ENCODE results near the gene EDEM3. TPM values are rescaled to one million over a fixed set of nuclear protein-coding genes. Genes with fewer than 3 reads are reported as not detected.
"Not testable (repeated sequence)": the region's sequence is repeated elsewhere in the genome, so short reads cannot be mapped to it uniquely, and the experiment has no call there.

The EDEM3 gene
- polyA plus RNA-seq, 2 donors, result 6.0 to 6.7 TPM

DNA sequence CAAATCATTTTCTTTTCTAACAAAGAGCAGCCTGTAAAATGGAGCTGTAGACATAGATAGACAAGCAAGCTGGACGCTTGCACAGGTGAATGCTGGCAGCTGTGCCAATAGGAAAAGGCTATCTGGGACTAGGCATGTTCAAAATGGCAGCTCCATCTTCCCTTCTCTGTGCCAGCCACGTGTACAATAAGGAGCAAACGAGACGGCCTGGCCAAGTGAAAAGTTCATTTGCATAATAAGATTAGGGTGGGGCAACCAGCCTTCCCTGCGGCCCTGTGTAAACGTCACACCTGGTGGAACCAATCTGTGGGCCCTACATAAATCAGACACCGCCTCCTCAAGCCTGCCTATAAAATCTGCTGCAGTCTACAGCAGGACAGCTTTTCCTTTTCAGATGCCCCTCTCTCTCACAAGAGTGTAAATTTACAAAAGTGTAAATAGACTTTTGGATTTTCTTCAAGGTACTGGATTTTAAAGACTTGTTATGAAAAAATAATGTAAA lies 16.6 kb upstream of the EDEM3 start:
- Histone ChIP-seq H3K4me1 (ENCODE audit: control insufficient read depth in 2 of 2, insufficient read depth in 2 of 2, low read length in 1 of 2) (no peaks in the 10 kb centered on the region), H3K27ac (ENCODE audit: low read depth in 2 of 2, low read length in 1 of 2) (no peak overlapping the region), H3K4me3 (ENCODE audit: low read depth in 1 of 2, low read length in 2 of 2) (no peak overlapping the region), H3K27me3 (ENCODE audit: control insufficient read depth in 1 of 2, insufficient read depth in 2 of 2, low read length in 2 of 2) (no peaks in the 10 kb centered on the region), H3K36me3 (ENCODE audit: control insufficient read depth in 2 of 2, insufficient read depth in 2 of 2, low read length in 1 of 2) (no peaks in the 10 kb centered on the region), H3K9me3 (ENCODE audit: control insufficient read depth in 2 of 2, insufficient read depth in 1 of 2, low read depth in 1 of 2, low read length in 1 of 2) (no peaks in the 10 kb centered on the region)
- WGBS, 2 donors, result 49 to 60% methylated on average over 7 of the region's 7 CpGs

DNA sequence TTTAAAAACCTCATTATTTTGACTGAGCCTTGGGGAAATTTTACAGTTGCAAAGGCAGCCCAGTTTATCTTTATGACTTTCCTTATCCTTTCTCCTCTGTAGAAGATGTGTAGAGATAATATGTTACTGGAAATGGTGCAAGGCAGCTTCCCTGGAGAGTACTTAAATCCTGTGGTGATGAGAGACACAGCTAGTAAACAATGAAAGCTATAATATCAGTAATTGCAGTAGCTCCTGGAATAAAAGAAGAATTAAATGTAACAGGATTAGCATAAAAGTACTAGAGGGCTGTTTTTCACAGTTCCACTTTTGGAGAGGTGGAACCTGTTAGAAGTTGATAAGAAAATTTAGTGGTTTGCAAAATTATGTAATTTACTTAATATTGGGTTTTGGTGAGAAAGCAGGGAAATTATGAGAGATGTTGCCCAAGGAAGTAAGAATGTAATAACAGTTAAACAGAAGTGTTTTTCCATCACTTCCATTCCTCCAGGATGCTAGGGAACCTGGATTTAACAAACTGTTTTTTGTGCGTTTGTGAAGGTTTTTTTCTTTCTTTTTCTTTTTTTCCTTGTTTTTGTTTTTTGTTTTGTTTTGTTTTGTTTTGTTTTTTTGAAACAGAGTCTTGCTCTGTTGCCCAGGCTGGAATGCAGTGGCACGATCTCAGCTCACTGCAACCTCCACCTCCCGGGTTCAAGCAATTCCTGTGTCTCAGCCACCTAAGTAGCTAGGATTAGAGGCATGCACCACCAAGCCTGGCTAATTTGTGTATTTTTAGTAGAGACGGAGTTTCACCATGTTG lies 15.7 kb upstream of the EDEM3 start:
- no peaks in the 10 kb centered on the region for H3K27me3 ChIP-seq (ENCODE audit: control insufficient read depth in 1 of 2, insufficient read depth in 2 of 2, low read length in 2 of 2)
- 91 to 95% methylated on average over 4 of the region's 4 CpGs for WGBS, 2 donors
- H3K4me1 ChIP-seq (ENCODE audit: control insufficient read depth in 2 of 2, insufficient read depth in 2 of 2, low read length in 1 of 2), result no peaks in the 10 kb centered on the region
- H3K36me3 ChIP-seq (ENCODE audit: control insufficient read depth in 2 of 2, insufficient read depth in 2 of 2, low read length in 1 of 2), result no peaks in the 10 kb centered on the region
- no peak overlapping the region for H3K4me3 ChIP-seq (ENCODE audit: low read depth in 1 of 2, low read length in 2 of 2)
- no peaks in the 10 kb centered on the region for H3K9me3 ChIP-seq (ENCODE audit: control insufficient read depth in 2 of 2, insufficient read depth in 1 of 2, low read depth in 1 of 2, low read length in 1 of 2)
- H3K27ac ChIP-seq (ENCODE audit: low read depth in 2 of 2, low read length in 1 of 2), result no peak overlapping the region

DNA sequence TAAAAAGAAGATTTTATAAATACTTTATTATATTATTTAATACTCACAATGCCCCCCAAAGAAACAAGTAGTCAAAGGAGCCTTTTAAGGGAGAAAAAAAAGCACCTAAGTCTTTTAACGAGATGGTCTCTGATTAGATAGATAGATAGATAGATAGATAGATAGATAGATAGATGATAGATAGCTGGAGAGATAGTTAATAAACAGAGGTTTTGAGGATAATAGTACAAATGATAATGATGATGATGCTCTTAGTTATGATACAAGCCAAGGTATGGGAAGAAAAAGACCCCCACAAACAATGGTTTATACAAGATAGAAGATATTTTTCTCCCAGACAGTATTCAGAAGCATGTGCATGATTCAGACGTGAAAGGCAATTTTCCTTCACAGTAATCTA lies 14.6 kb upstream of the EDEM3 start:
- Histone ChIP-seq H3K27ac (ENCODE audit: low read depth in 2 of 2, low read length in 1 of 2) (no peak overlapping the region), H3K36me3 (ENCODE audit: control insufficient read depth in 2 of 2, insufficient read depth in 2 of 2, low read length in 1 of 2) (no peaks in the 10 kb centered on the region), H3K4me1 (ENCODE audit: control insufficient read depth in 2 of 2, insufficient read depth in 2 of 2, low read length in 1 of 2) (no peaks in the 10 kb centered on the region), H3K9me3 (ENCODE audit: control insufficient read depth in 2 of 2, insufficient read depth in 1 of 2, low read depth in 1 of 2, low read length in 1 of 2) (no peaks in the 10 kb centered on the region), H3K4me3 (ENCODE audit: low read depth in 1 of 2, low read length in 2 of 2) (no peak overlapping the region), H3K27me3 (ENCODE audit: control insufficient read depth in 1 of 2, insufficient read depth in 2 of 2, low read length in 2 of 2) (no peaks in the 10 kb centered on the region)
- 76 to 85% methylated on average over 2 of the region's 2 CpGs for WGBS, 2 donors

DNA sequence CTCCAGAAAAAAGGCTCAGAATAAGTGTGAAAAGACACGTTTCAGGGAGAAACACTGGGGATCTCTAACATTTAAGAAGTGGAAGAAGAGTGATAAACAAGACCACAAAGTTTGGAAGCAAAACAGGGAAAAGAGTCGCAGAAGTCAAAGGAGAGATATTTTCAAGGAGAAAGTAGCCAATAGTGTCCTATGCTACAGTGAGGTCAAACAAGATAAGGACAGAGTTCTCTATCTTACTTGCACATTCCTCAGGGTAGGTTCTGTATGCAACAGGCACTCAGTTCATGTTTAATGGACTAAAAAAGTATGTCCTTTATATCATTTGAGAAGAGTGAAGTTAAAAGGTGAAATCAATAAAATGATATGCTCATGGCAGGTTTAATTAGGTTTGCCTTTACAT lies 13.8 kb upstream of the EDEM3 start:
- Histone ChIP-seq H3K36me3 (ENCODE audit: control insufficient read depth in 2 of 2, insufficient read depth in 2 of 2, low read length in 1 of 2) (no peaks in the 10 kb centered on the region), H3K4me1 (ENCODE audit: control insufficient read depth in 2 of 2, insufficient read depth in 2 of 2, low read length in 1 of 2) (no peaks in the 10 kb centered on the region), H3K27me3 (ENCODE audit: control insufficient read depth in 1 of 2, insufficient read depth in 2 of 2, low read length in 2 of 2) (no peaks in the 10 kb centered on the region), H3K27ac (ENCODE audit: low read depth in 2 of 2, low read length in 1 of 2) (no peak overlapping the region), H3K4me3 (ENCODE audit: low read depth in 1 of 2, low read length in 2 of 2) (no peak overlapping the region), H3K9me3 (ENCODE audit: control insufficient read depth in 2 of 2, insufficient read depth in 1 of 2, low read depth in 1 of 2, low read length in 1 of 2) (no peaks in the 10 kb centered on the region)
- 75 to 80% methylated on average over 2 of the region's 2 CpGs for WGBS, 2 donors

DNA sequence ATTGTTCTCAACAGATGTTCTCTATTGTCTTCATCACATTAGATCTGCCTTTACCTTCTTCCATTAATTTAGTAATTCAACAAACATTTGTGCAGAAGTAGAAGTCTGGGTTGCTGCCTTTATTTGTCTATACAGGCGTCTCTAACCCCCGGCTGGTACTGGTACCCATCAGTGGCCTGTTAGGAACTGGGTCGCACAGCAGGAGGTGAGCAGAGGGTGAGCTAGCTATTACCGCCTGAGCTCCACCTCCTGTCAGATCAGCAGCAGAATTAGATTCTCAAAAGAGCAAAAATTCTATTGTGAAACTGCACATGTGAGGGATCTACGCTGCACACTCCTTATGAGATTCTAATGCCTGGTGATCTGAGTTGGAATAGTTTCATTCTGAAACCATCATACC lies 12.9 kb upstream of the EDEM3 start:
- 90% methylated on average over 5 of the region's 5 CpGs for WGBS, 2 donors
- no peak overlapping the region for H3K4me3 ChIP-seq (ENCODE audit: low read depth in 1 of 2, low read length in 2 of 2)
- no peaks in the 10 kb centered on the region for H3K27me3 ChIP-seq (ENCODE audit: control insufficient read depth in 1 of 2, insufficient read depth in 2 of 2, low read length in 2 of 2)
- no peaks in the 10 kb centered on the region for H3K9me3 ChIP-seq (ENCODE audit: control insufficient read depth in 2 of 2, insufficient read depth in 1 of 2, low read depth in 1 of 2, low read length in 1 of 2)
- H3K4me1 ChIP-seq (ENCODE audit: control insufficient read depth in 2 of 2, insufficient read depth in 2 of 2, low read length in 1 of 2), result no peaks in the 10 kb centered on the region
- H3K36me3 ChIP-seq (ENCODE audit: control insufficient read depth in 2 of 2, insufficient read depth in 2 of 2, low read length in 1 of 2), result no peaks in the 10 kb centered on the region
- H3K27ac ChIP-seq (ENCODE audit: low read depth in 2 of 2, low read length in 1 of 2), result no peak overlapping the region

DNA sequence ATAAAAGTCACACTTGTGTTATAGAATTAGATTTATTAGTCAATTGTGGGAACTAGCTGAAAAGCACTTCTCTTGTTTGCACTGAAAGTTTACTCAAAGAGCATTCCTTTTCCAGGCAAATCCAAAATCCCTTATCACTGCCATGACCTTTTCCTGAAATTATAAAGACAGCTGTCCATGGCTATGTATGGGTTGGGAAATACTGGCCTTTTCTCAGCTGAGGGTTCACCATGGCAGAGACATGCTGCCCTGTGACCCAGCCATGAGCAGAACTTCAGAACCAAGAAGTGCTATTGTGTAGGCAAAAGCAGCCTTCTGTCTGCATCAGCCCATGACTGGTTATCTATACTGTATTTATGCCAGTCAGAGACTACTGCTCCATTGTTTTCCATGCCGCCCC lies 9.8 kb upstream of the EDEM3 start:
- Histone ChIP-seq H3K27me3 (ENCODE audit: control insufficient read depth in 1 of 2, insufficient read depth in 2 of 2, low read length in 2 of 2) (no peaks in the 10 kb centered on the region), H3K4me3 (ENCODE audit: low read depth in 1 of 2, low read length in 2 of 2) (no peak overlapping the region), H3K4me1 (ENCODE audit: control insufficient read depth in 2 of 2, insufficient read depth in 2 of 2, low read length in 1 of 2) (no peaks in the 10 kb centered on the region), H3K9me3 (ENCODE audit: control insufficient read depth in 2 of 2, insufficient read depth in 1 of 2, low read depth in 1 of 2, low read length in 1 of 2) (no peaks in the 10 kb centered on the region), H3K27ac (ENCODE audit: low read depth in 2 of 2, low read length in 1 of 2) (no peak overlapping the region), H3K36me3 (ENCODE audit: control insufficient read depth in 2 of 2, insufficient read depth in 2 of 2, low read length in 1 of 2) (no peaks in the 10 kb centered on the region)
- 96% methylated on average over 1 of the region's 1 CpG for WGBS, 2 donors

DNA sequence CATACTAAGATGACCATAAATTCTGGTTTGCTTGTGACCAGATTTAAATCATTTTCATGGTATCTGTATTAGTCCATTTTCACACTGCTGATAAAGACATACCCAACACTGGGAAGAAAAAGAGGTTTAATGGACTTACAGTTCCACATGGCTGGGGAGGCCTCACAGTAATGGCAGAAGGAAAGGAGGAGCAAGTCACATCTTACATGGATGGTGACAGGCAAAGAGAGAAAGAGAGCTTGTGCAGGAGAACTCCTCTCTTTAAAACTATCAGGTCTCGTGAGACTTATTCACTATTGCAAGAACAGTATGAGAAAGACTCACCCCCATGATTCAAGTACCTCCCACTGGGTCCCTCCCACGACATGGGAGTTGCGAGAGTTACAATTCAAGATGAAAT lies 8.9 kb upstream of the EDEM3 start:
- not testable (repeated sequence) for H3K36me3 ChIP-seq (ENCODE audit: control insufficient read depth in 2 of 2, insufficient read depth in 2 of 2, low read length in 1 of 2); H3K4me3 ChIP-seq (ENCODE audit: low read depth in 1 of 2, low read length in 2 of 2); H3K9me3 ChIP-seq (ENCODE audit: control insufficient read depth in 2 of 2, insufficient read depth in 1 of 2, low read depth in 1 of 2, low read length in 1 of 2); H3K4me1 ChIP-seq (ENCODE audit: control insufficient read depth in 2 of 2, insufficient read depth in 2 of 2, low read length in 1 of 2); H3K27me3 ChIP-seq (ENCODE audit: control insufficient read depth in 1 of 2, insufficient read depth in 2 of 2, low read length in 2 of 2); H3K27ac ChIP-seq (ENCODE audit: low read depth in 2 of 2, low read length in 1 of 2)
- 93 to 94% methylated on average over 3 of the region's 3 CpGs for WGBS, 2 donors

DNA sequence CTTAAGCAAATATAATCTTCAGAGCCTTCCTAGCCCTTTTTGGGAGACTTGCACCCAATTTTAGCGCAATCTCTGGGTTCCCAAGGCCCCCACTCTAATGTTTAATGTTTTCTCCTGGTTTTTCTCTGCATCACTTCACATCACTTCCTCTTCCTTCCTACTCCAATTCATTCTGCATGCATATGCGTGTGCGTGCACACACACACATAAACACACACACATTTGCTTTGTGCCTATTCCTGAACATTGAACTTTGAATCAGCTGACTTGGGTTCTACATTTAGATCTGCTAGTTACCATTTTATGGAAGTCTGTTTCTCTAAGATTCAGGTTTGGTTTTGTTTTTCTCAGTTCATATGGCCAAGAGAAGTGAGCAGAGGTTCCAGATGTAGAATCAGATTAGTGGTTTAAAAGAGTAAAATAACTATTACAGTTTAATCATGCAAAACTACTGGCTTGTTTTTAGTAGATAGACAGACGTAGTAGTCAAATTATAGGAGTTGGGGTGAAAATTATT lies 7.4 kb upstream of the EDEM3 start:
- H3K4me1 ChIP-seq (ENCODE audit: control insufficient read depth in 2 of 2, insufficient read depth in 2 of 2, low read length in 1 of 2), result no peaks in the 10 kb centered on the region
- no peaks in the 10 kb centered on the region for H3K9me3 ChIP-seq (ENCODE audit: control insufficient read depth in 2 of 2, insufficient read depth in 1 of 2, low read depth in 1 of 2, low read length in 1 of 2)
- no peak overlapping the region for H3K4me3 ChIP-seq (ENCODE audit: low read depth in 1 of 2, low read length in 2 of 2)
- no peaks in the 10 kb centered on the region for H3K27me3 ChIP-seq (ENCODE audit: control insufficient read depth in 1 of 2, insufficient read depth in 2 of 2, low read length in 2 of 2)
- H3K27ac ChIP-seq (ENCODE audit: low read depth in 2 of 2, low read length in 1 of 2), result no peak overlapping the region
- WGBS, 2 donors, result 75 to 86% methylated on average over 4 of the region's 4 CpGs
- no peaks in the 10 kb centered on the region for H3K36me3 ChIP-seq (ENCODE audit: control insufficient read depth in 2 of 2, insufficient read depth in 2 of 2, low read length in 1 of 2)

DNA sequence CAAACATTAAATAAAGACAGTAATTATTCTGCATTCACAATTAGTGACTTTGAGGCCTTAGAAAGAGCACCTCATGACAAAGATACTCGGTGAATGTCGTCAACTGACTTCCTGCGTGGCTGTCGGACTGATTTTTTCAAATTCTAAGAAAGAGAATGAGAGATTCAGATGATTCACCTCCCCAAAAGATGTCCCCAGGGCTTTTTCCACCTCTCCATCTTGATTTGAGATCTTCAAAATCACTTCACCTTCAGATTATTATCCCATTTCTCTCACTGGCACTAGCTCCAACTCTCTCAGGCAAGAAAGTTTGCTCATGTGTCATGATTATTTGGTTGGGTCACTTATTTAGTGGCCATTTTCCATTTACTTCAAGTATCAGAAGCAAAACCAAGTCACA lies 5.0 kb upstream of the EDEM3 start:
- 94 to 95% methylated on average over 4 of the region's 4 CpGs for WGBS, 2 donors
- no peaks in the 10 kb centered on the region for H3K36me3 ChIP-seq (ENCODE audit: control insufficient read depth in 2 of 2, insufficient read depth in 2 of 2, low read length in 1 of 2)
- H3K9me3 ChIP-seq (ENCODE audit: control insufficient read depth in 2 of 2, insufficient read depth in 1 of 2, low read depth in 1 of 2, low read length in 1 of 2), result no peaks in the 10 kb centered on the region
- no peaks in the 10 kb centered on the region for H3K4me1 ChIP-seq (ENCODE audit: control insufficient read depth in 2 of 2, insufficient read depth in 2 of 2, low read length in 1 of 2)
- H3K4me3 ChIP-seq (ENCODE audit: low read depth in 1 of 2, low read length in 2 of 2), result no peak overlapping the region
- no peak overlapping the region for H3K27ac ChIP-seq (ENCODE audit: low read depth in 2 of 2, low read length in 1 of 2)
- H3K27me3 ChIP-seq (ENCODE audit: control insufficient read depth in 1 of 2, insufficient read depth in 2 of 2, low read length in 2 of 2), result no peaks in the 10 kb centered on the region

DNA sequence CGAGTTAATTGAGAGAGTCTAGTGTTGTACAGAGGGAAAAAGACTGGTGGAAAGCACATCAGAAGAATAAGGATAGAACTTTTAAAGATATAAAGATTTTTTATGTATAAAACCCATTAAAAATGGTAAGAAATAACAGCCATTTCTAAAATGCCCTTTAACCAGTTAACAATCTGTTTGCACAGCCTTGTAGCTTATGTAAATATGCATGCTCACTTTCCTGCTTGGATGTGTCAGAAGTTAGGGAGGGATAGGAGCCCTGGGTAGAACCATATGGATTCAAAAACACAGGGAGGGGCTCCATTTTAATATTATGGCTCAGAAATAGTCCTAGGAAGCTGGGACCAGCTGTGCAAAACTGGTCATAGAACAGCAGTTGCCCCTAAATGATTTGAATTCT lies 4.5 kb upstream of the EDEM3 start:
- Histone ChIP-seq H3K4me1 (ENCODE audit: control insufficient read depth in 2 of 2, insufficient read depth in 2 of 2, low read length in 1 of 2) (no peaks in the 10 kb centered on the region), H3K36me3 (ENCODE audit: control insufficient read depth in 2 of 2, insufficient read depth in 2 of 2, low read length in 1 of 2) (no peaks in the 10 kb centered on the region), H3K27ac (ENCODE audit: low read depth in 2 of 2, low read length in 1 of 2) (no peak overlapping the region), H3K27me3 (ENCODE audit: control insufficient read depth in 1 of 2, insufficient read depth in 2 of 2, low read length in 2 of 2) (no peaks in the 10 kb centered on the region), H3K4me3 (ENCODE audit: low read depth in 1 of 2, low read length in 2 of 2) (no peak overlapping the region), H3K9me3 (ENCODE audit: control insufficient read depth in 2 of 2, insufficient read depth in 1 of 2, low read depth in 1 of 2, low read length in 1 of 2) (no peaks in the 10 kb centered on the region)
- WGBS, 2 donors, result 77 to 79% methylated on average over 1 of the region's 1 CpG

Data from esophagus (tissue), 2 donors.